Memory B cell (primary cell): Measurements from ENCODE around the gene PLCB3.
A peak's percentile ranks its signal among the peaks of the same experiment; 100 is the strongest.

Source experiments
- ATAC-seq: fragments of 150-1000 bp; cut with Tn5 transposase; 2 replicates; pipeline ENCODE4 v1.10.0; 2021; ENCODE audit warnings: low read depth, mild to moderate bottlenecking, moderate library complexity
- DNase-seq, 2 donors: peaks; one replicate each; pipeline ENCODE4 v3.0.0; 2022; ENCODE audit warnings: low spot score in 2 of 2
- H3K27ac Mint-ChIP-seq: one replicate; pipeline ENCODE4 v1.8.0; 2022; ENCODE audit warnings: mild to moderate bottlenecking, moderate library complexity, mixed read lengths
- H3K27me3 Mint-ChIP-seq: one replicate; pipeline ENCODE4 v1.8.0; 2022; ENCODE audit warnings: mixed read lengths
- H3K36me3 Mint-ChIP-seq: one replicate; pipeline ENCODE4 v1.8.0; 2022; ENCODE audit warnings: mild to moderate bottlenecking, mixed read lengths
- H3K4me1 Mint-ChIP-seq: one replicate; pipeline ENCODE4 v1.8.0; 2022; ENCODE audit warnings: mixed read lengths
- H3K4me3 Mint-ChIP-seq: one replicate; pipeline ENCODE4 v1.8.0; 2022; ENCODE audit warnings: mild to moderate bottlenecking, moderate library complexity, mixed read lengths
- H3K9me3 Mint-ChIP-seq: one replicate; pipeline ENCODE4 v1.8.0; 2022; ENCODE audit warnings: mixed read lengths

PLCB3 gene

DNA sequence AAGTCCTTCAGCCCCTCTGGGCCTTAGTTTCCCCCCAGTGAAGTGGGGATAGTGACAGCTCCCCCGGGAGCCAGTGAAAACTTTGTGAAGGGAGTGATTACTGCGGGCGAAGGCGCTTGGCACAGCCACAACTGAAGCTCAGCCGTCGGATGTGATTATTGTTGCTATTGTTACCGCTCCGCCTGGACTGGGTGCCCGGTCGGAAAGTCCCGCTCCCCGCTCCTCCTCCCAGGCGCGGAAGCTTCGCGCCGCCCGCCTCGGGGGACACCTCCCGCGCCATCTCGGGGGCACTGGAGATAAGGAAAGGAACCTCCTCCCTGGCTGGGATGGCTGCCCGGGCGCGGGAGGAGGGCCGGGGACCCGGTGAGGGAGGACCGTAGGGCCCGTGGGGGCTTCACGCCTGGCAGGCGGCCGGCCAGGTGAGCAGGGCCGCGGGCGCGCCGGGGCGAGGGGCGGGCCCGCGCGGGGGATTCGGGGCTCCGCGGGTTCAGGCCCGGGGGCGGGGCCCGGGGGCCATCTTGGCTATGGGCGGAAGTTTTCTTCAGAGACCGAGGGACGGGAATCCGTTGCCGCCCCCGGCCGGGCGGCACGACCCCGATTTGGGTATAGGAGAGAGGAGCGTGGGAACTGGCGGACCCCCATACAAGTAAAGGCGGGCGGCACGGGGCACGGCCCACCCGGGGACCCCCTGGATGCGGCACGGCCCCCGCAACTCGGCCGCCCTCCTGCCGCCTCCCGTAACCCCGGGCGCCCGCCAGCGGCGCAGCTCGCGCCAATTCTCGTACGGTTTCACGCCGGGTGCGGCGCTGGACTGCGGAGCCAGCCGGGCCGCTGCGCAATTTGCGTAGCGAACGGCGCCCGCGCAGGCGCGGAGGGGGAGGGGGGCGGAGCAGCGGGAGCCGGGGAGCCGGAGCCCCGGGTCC lies 33.9 kb downstream of the PLCB3 start, which contains the start of gene GPR137:
Gene GPR137 (plus strand): TSS at position 887 of the 923 bp plus-strand sequence. CDS start 677 bp downstream, outside the sequence.
- peak; percentile 98 to 100 for DNase-seq
- Mint-ChIP-seq H3K27me3 (no peaks in the 10 kb centered on the region), H3K36me3 (peaks cover 6% of the 10 kb centered on the region), H3K4me1 (peaks cover 13% of the 10 kb centered on the region), H3K4me3 (peak within 1 kb of the TSS; percentile 97), H3K27ac (peak within 1 kb of the TSS; percentile 99), H3K9me3 (no peaks in the 10 kb centered on the region)
- ATAC-seq: peak; percentile 71

DNA sequence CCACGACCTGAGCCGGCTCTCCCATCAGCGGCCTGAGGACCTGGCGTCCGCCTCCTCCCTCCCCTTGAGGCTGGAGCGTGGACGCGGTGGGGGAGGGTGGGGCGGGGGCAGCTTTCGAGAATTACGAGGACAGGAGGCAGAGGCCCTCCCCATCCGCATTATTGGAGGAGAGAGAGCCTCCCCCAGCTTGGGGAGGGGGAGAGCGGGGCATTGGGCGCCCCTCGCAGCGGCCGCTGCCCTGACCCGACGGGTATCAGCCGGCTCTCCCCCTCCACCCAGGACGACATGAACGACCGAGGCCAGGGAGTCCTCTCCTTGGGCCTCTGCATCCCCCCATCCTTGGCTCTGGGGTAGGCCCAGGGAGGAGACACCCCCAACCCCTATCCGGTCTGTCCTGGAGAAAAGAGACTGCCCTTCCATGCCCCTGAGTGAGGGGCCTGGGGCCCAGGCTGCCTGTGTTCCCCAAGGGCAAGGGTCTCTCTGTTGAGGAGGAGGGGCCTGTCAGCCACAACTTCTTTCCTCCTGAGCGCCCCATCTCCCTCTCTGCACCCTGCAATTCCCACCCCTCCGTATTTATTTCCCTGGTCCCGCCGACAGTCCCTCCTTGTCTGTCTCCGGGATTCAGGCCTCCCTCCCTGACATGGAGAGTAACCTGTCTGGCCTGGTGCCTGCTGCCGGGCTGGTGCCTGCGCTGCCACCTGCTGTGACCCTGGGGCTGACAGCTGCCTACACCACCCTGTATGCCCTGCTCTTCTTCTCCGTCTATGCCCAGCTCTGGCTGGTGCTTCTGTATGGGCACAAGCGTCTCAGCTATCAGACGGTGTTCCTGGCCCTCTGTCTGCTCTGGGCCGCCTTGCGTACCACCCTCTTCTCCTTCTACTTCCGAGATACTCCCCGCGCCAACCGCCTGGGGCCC lies 34.8 kb downstream of the PLCB3 start:
- ATAC-seq (no peak), DNase-seq (no peak)
- Mint-ChIP-seq H3K4me1 (peaks cover 17% of the 10 kb centered on the region), H3K9me3 (no peaks in the 10 kb centered on the region), H3K27ac (peak overlapping the region; percentile 99), H3K4me3 (peak overlapping the region; percentile 97), H3K36me3 (peaks cover 5% of the 10 kb centered on the region), H3K27me3 (peaks cover 5% of the 10 kb centered on the region)

DNA sequence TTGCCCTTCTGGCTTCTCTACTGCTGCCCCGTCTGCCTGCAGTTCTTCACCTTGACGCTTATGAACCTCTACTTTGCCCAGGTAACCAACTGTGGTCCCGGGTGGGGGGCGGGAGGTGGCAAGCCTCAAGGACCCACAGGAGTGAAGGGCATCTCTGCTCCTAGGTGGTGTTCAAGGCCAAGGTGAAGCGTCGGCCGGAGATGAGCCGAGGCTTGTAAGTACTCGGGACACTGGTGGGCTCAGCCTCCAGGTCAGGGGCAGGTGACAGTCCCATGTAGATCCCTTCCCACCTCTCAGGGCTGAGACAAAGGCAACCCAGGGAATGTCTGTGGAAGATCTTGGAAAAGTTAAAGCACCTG lies 35.5 kb downstream of the PLCB3 start:
- Mint-ChIP-seq H3K4me1 (peaks cover 17% of the 10 kb centered on the region), H3K27ac (peak overlapping the region; percentile 79), H3K36me3 (peaks cover 3% of the 10 kb centered on the region), H3K27me3 (peaks cover 5% of the 10 kb centered on the region), H3K4me3 (peak overlapping the region; percentile 87), H3K9me3 (no peaks in the 10 kb centered on the region)
- ATAC-seq (no peak), DNase-seq (no peak)

- ATAC-seq: no peak
- H3K27ac Mint-ChIP-seq: no peak overlapping the region
- no peak overlapping the region for H3K4me3 Mint-ChIP-seq
Observed at GRCh38 chr11:64287676-64288352, 36.5 kb downstream of the PLCB3 start.

DNA sequence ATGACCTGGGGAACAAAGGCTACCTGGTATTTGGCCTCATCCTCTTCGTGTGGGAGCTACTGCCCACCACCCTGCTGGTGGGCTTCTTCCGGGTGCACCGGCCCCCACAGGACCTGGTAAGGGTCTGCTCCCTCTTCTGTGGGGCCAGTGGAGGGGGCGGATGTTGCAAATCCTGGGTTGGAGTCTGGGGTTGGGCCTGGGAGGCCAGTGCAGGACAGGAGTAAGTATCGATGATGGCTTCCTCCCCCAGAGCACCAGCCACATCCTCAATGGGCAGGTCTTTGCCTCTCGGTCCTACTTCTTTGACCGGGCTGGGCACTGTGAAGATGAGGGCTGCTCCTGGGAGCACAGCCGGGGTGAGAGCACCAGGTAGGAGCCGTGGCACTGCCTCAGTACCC lies 37.0 kb downstream of the PLCB3 start:
- H3K4me3 Mint-ChIP-seq: no peak overlapping the region
- peaks cover 16% of the 10 kb centered on the region for H3K4me1 Mint-ChIP-seq
- ATAC-seq (no peak), DNase-seq (no peak)
- H3K36me3 Mint-ChIP-seq: no peaks in the 10 kb centered on the region
- no peak overlapping the region for H3K27ac Mint-ChIP-seq
- peaks cover 10% of the 10 kb centered on the region for H3K27me3 Mint-ChIP-seq
- no peaks in the 10 kb centered on the region for H3K9me3 Mint-ChIP-seq

More at GRCh38 chr11:64287676-64288352, 36.5 kb downstream of the PLCB3 start:
- Mint-ChIP-seq H3K4me1 (peaks cover 18% of the 10 kb centered on the region), H3K9me3 (no peaks in the 10 kb centered on the region), H3K36me3 (no peaks in the 10 kb centered on the region), H3K27me3 (peaks cover 7% of the 10 kb centered on the region)
- no peak for DNase-seq

GRCh38 chr11:64289002-64289564 lies 37.8 kb downstream of the PLCB3 start:
- no peak for ATAC-seq
- no peaks in the 10 kb centered on the region for H3K9me3 Mint-ChIP-seq
- H3K4me1 Mint-ChIP-seq: peaks cover 14% of the 10 kb centered on the region

GRCh38 chr11:64290352-64291261 lies 39.3 kb downstream of the PLCB3 start:
- H3K27me3 Mint-ChIP-seq: peaks cover 19% of the 10 kb centered on the region
- no peaks in the 10 kb centered on the region for H3K9me3 Mint-ChIP-seq
- peak overlapping the region; percentile 87 for H3K4me3 Mint-ChIP-seq
- H3K4me1 Mint-ChIP-seq: peaks cover 14% of the 10 kb centered on the region
- DNase-seq (no peak), ATAC-seq (no peak)
- H3K27ac Mint-ChIP-seq: no peak overlapping the region
- H3K36me3 Mint-ChIP-seq: no peaks in the 10 kb centered on the region

More at GRCh38 chr11:64289002-64289564, 37.8 kb downstream of the PLCB3 start:
- no peak overlapping the region for H3K27ac Mint-ChIP-seq
- peaks cover 13% of the 10 kb centered on the region for H3K27me3 Mint-ChIP-seq
- no peaks in the 10 kb centered on the region for H3K36me3 Mint-ChIP-seq
- DNase-seq: no peak
- no peak overlapping the region for H3K4me3 Mint-ChIP-seq

- Mint-ChIP-seq H3K9me3 (no peaks in the 10 kb centered on the region), H3K27me3 (peaks cover 21% of the 10 kb centered on the region), H3K4me3 (peak within 1 kb of the TSS; percentile 87), H3K27ac (no peak within 1 kb of the TSS), H3K4me1 (peaks cover 13% of the 10 kb centered on the region), H3K36me3 (no peaks in the 10 kb centered on the region)
- DNase-seq (no peak), ATAC-seq (no peak)
Observed at GRCh38 chr11:64291262-64291751, 40.0 kb downstream of the PLCB3 start, which contains the start of gene KCNK4. TSS of gene KCNK4 (plus strand) at chr11:64291302. CDS start at chr11:64293019, 1,717 bp downstream.

- Mint-ChIP-seq H3K27me3 (peaks cover 24% of the 10 kb centered on the region), H3K36me3 (no peaks in the 10 kb centered on the region), H3K4me1 (peaks cover 7% of the 10 kb centered on the region), H3K4me3 (no peak overlapping the region), H3K27ac (no peak overlapping the region), H3K9me3 (no peaks in the 10 kb centered on the region)
- DNase-seq (no peak), ATAC-seq (peak; percentile 69)
Observed at GRCh38 chr11:64291752-64292459, 40.6 kb downstream of the PLCB3 start.

DNA sequence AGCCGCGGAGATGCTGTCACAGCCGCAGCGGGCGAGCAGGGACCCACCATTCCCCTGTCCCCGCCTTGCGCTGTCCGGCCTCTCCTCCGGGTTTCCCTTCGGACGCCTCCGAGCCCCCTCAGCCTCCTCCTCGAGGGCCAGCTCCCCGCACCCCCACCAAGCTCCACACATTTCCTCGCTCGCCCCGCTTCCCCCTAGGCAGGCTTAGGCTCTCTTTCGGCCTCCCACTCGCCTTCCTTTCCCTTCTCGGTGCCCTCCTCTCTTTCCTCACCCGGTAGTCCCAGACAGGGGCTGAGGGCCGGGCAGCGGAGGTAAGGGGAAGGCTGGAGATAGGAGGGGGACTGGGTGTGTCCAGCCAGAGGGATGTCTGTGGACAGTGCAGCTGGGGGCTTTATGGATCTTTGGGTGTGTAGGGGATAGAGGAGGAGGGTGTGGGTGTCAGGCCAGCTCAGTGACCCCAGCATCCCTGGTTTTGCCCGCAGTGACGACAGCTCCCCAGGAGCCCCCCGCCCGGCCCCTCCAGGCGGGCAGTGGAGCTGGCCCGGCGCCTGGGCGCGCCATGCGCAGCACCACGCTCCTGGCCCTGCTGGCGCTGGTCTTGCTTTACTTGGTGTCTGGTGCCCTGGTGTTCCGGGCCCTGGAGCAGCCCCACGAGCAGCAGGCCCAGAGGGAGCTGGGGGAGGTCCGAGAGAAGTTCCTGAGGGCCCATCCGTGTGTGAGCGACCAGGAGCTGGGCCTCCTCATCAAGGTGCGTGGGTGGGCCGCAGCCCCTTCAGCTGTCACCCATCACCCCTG lies 41.3 kb downstream of the PLCB3 start:
- ATAC-seq: peak; percentile 26
- peaks cover 31% of the 10 kb centered on the region for H3K27me3 Mint-ChIP-seq
- no peak for DNase-seq

GRCh38 chr11:64294774-64295173 lies 43.4 kb downstream of the PLCB3 start:
- Mint-ChIP-seq H3K9me3 (no peaks in the 10 kb centered on the region), H3K36me3 (no peaks in the 10 kb centered on the region), H3K4me1 (peaks cover 17% of the 10 kb centered on the region), H3K4me3 (no peak overlapping the region), H3K27me3 (peaks cover 39% of the 10 kb centered on the region), H3K27ac (peak overlapping the region; percentile 43)
- DNase-seq: no peak
- no peak for ATAC-seq

More for the DNA sequence above, 41.3 kb downstream of the PLCB3 start:
- Mint-ChIP-seq H3K4me1 (peaks cover 12% of the 10 kb centered on the region), H3K36me3 (no peaks in the 10 kb centered on the region), H3K4me3 (peak overlapping the region; percentile 79), H3K27ac (no peak overlapping the region), H3K9me3 (no peaks in the 10 kb centered on the region)
